Right kidney (tissue), 1 donor: ENCODE data around the gene UACA.
"Not testable (repeated sequence)": the region's sequence is repeated elsewhere in the genome, so short reads cannot be mapped to it uniquely, and the experiment has no call there.

Experiments used
- DNase-seq: peaks from one replicate; pipeline ENCODE4 v3.0.0-alpha.2; 2016

UACA gene

DNA sequence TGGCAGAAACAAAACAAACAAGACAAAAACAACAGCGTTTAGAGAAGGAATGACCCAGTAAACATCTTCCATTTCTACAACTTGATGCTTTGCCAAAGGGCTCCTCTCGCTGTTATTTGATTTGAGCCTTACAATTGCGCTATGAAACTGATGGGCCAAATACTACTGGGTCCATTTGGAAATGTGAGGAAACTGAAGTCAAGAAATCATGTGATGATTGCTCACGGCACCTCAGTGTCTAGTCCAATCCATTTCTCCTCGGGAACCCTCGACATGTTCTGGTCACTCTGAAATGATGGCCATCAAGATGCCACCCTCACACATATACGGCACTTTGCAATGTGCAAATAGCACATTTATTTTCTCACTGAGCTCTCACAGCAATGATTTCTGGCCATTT is 136.0 kb downstream of the UACA start:
- DNase-seq: no peak

GRCh38 chr15:70625438-70625837 is 137.9 kb downstream of the UACA start:
- DNase-seq: no peak

DNA sequence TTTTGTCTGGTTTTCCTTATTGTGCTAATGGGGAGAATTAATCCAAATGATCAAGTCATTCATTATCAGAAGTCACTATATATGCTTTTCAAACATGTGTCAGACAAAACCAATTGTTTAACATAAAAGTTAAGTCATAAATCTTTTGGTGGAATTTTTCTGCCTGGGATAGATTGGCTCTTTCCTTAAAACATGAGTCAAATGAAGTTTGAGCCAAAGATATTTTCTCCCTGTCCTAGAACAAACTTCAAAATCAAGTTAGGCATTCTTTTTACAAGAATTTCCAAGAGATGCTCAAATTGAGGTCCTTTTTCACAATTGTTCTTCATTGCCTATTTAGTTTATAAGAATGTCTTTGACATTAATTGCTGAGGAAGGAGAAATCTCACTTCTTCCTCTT is 138.3 kb downstream of the UACA start:
- DNase-seq: no peak

GRCh38 chr15:70618929-70619328 is 144.4 kb downstream of the UACA start:
- no peak for DNase-seq

DNA sequence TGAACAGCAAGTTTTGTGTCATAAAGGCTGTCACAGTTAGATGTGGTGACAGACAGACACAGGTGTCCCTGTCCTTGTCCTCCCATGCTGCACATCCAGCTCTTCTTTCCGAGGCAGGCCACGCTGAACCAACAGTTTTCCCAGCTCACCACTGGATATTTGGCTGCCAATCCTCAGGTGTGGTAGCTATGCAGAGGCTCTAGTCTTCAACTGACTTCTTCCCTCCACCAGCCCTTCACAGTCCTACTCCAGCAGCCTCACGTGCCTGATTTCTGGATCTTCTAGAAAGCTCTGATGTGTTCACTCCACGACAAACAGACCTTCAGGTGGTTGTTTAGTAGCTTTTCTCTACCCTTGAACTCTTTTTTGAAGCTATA is 145.5 kb downstream of the UACA start:
- no peak for DNase-seq

DNA sequence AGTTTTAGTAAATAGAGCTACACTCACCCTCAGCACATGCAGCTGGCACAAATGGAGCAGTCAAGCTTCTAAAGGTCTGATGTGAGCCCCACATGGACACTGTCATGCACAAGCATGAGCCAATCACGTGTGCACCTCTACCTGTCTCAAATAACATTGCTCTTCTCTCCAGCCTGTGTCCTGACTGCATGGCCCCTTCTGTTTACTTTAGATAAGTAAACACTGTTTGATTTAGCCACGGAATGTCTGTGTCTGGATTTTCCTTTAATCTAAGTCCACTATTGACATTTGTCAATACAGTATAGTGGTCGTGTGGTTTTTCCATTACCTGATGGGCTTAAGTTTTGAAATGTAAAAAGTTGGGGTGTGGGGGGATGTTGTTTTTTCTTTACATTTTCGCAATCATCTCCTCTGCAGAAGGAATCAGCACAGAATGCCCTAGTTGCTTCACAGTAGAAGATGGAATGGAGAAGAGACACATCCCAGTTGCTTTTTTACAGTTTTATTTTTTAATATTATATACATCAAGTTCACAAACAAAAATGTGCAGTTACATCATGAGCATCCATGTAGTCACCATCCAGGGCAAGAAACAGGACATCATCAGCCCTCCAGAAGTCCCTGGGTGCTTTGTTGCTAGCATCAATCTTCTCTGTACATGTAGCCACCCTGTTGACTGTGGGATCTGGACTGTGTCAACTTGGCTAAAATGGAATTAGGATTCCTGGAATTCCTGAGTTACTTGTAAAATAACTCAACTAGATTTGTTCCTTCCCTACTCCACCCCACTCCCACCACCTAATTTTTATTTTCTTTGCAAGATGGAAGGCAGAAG is 146.1 kb downstream of the UACA start:
- no peak for DNase-seq

DNA sequence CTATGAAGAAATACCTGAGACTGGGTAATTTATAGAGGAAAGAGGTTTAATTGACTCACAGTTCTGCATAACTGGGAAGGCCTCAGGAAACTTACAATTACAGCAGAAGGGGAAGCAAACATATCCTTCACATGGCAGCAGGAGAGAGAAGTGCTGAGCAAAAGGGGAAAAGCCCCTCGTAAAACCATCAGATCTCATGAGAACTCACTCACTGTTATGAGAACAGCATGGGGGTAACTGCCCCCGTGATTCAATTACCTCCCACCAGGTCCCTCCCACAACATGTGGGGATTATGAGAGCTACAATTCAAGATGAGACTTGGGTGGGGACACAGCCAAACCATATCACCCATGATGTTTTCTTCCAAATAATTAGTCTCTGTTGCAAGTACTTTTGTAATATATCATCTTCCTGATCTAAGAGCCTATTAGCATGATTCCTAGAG is 147.0 kb downstream of the UACA start:
- not testable (repeated sequence) for DNase-seq

DNA sequence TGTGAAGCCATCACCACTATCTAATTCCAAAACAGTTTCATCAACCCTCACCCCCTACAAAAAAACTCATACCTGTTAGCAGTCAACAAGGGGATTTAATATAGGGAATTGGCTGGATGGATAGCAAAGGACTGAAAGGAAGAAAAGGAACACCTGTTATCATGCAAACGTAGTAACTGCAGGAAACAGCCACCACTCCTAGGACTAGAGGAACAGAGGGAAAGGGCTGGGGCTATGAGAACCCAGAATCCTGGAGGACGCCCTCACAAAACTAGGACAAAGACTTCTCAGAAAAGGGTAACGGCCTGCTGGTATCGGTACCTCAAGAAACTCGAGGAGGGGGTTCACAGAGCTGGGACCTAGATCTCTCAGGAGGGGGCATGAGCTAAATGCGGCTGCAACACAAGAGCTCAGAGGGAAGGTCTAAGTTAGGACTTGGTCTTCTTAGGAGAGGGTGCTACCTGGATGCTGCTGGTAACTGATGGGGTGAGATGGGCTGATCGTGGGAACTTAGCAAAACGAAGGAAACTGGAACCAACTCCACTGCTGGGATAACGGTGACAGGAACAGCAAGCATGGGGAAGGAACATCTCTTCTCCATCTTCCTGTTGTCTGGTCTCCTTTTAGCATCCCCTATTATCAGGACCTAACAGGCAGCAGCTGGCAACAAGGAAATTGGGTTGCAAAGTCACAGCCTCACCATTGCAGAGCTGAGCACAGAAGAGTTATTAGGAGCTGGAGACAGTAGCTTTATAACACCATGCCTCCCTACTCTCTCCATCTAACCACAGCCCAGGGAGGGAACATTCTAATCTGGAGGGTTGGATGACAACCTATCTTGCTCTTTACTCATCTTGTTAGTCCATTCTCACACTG is 147.7 kb downstream of the UACA start:
- DNase-seq: no peak

- no peak for DNase-seq
Measured at GRCh38 chr15:70614221-70614620, 149.1 kb downstream of the UACA start.

DNA sequence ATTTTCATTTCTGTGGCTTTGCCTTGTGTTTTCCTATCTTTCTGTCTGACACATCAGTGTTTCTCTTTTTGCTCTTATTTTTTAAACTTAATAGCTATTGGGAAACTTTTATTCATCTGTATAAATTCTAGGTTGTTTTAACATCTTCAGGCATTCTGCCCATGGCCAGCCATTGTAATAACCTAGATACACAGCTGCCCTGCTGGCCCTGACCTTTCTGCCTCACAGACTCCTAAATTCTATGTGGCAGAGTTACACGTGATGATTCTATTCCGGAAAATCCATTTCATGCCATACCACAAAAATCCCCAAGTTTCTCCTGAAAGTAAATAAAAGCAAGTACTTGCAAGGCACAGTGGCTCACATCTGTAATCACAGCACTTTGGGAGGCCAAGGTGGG is 150.1 kb downstream of the UACA start:
- DNase-seq: no peak

GRCh38 chr15:70611286-70611685 is 152.1 kb downstream of the UACA start:
- DNase-seq: no peak

- no peak for DNase-seq
Measured at GRCh38 chr15:70610541-70610940, 152.8 kb downstream of the UACA start.

DNA sequence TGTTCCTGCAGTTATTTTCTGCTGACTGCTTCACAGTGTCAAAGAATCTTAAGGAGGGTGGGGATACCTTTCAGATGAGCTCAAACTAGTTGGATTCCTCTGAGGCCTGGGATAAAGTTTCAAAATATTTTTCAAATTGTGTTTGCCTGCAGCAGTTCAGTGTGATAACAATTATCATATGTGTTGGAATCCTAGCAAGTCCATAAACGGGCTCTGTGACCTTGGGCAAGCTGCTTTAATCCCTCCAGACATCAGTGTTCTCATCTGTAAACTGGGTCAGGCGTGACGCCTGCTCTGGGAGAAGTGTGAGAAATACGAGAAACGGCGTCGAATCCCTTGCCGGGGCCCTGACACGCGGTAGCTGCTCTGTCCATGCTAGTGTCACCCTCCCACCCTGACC is 153.5 kb downstream of the UACA start:
- DNase-seq: no peak

- DNase-seq: no peak
Measured at GRCh38 chr15:70608144-70608543, 155.2 kb downstream of the UACA start.

GRCh38 chr15:70605606-70606410 is 157.6 kb downstream of the UACA start:
- peak; percentile 65 for DNase-seq

DNA sequence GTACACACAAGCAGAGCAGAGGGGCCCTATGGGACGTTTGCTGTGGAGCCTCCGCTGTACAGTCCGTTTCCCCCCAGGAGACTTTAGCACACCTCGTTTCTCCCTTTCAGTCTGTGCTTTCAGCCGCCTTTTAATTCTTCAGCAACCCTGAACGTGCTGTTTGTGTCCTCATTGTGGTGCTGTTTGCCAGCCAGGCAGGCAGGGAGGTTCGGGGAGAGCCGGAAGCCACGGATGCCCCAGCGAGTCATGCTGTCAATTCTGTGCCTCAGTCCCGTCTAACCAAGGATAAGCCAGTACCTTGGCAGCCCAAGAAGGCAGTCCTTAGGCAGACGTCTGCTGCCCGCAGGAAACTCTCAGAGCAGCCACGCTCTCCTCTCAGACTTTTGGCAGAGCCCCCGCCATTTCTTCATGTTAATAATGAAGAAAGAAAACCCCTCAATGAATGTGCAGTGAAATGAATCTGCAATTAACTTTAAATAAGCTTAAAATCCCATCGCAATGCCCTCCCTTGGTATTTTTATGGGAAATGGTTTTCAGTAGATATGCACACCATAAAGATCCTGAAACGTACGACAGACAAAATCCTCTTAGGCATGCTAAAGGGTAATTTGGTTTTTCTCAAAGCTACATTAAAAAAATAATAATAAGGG is 158.6 kb downstream of the UACA start:
- no peak for DNase-seq
